GM12878 (cell line): ENCODE results near the gene EML3. TPM values are rescaled to one million over a fixed set of nuclear protein-coding genes. Genes with fewer than 3 reads are reported as not detected.

Experiments used
- ATAC-seq: fragments of 200-7000 bp; cut with Tn5 transposase; 3 replicates; pipeline ENCODE4 v1.9.1; 2020; ENCODE audit warnings: mild to moderate bottlenecking, moderate library complexity
- BruUV-seq: library from RNA; stranded (reverse); fragments of 400-500 nt; replicated peaks from 2 replicates; lab custom pipeline; 2021; lab: Mats Ljungman, UMichigan
- CTCF ChIA-PET: fragments of 300-600 bp; sonication (Branson Sonifier 250); formaldehyde crosslinking; extraction: SDS; loops from one replicate; lab custom pipeline; 2021; ENCODE audit warnings: inconsistent platforms; lab: Yijun Ruan, JAX
- POLR2A ChIA-PET: fragments of 350-600 bp; formaldehyde crosslinking; extraction: SDS; loops from one replicate; lab custom pipeline; 2021; ENCODE audit warnings: inconsistent platforms; lab: Charles Lee
- RAD21 ChIA-PET: fragments of 300-600 bp; sonication (Branson Sonifier 250); formaldehyde crosslinking; loops from one replicate; lab custom pipeline; 2023; ENCODE audit warnings: antibody characterized with exemption; ENCODE audit not compliant: unreplicated experiment; lab: Charles Lee
- SMC1A ChIA-PET: fragments of 300-600 bp; sonication (Branson Sonifier 250); formaldehyde crosslinking; loops from one replicate; lab custom pipeline; 2023; ENCODE audit not compliant: unreplicated experiment, uncharacterized antibody; lab: Charles Lee
- DNase-seq: peaks from one replicate; pipeline ENCODE4 v3.0.0-alpha.2; 2011; ENCODE audit warnings: low read depth, low spot score
- FAIRE-seq: peaks from 3 replicates; lab custom pipeline; 2011; peaks lifted over from hg19 to GRCh38; lab: Jason Lieb, UNC
- H2AFZ ChIP-seq: 2 replicates; pipeline ENCODE4 v1.6.0; 2011; ENCODE audit warnings: low read depth, low read length, control low read depth; ENCODE audit not compliant: control insufficient read depth
- H3K27ac ChIP-seq: 2 replicates; pipeline ENCODE4 v1.5.1; 2011; ENCODE audit warnings: control low read depth; ENCODE audit not compliant: control insufficient read depth, insufficient read depth
- H3K27me3 ChIP-seq, 2 experiments: replicated peaks in 1 of 2; 2 replicates each; pipeline versions ENCODE4 v1.6.0 to v1.6.1; 2011; ENCODE audit warnings: low read length in 1 of 2; ENCODE audit not compliant: control insufficient read depth in 2 of 2, insufficient read depth in 2 of 2
- H3K36me3 ChIP-seq, 2 experiments: 2 replicates each; pipeline ENCODE4 v1.5.1; 2011; ENCODE audit warnings: low read length in 1 of 2; ENCODE audit not compliant: control insufficient read depth in 2 of 2, insufficient read depth in 2 of 2
- H3K4me1 ChIP-seq: 2 replicates; pipeline ENCODE4 v1.6.1; 2011; ENCODE audit warnings: mild to moderate bottlenecking, low read length, moderate library complexity, mixed read lengths; ENCODE audit not compliant: control insufficient read depth, insufficient read depth
- H3K4me2 ChIP-seq: 2 replicates; pipeline ENCODE4 v1.6.0; 2011; ENCODE audit warnings: control low read depth; ENCODE audit not compliant: control insufficient read depth, insufficient read depth
- H3K4me3 ChIP-seq: fragments of 200-600 bp; sonication (generic); 2 replicates; pipeline ENCODE4 v1.5.1; 2016
- H3K79me2 ChIP-seq: 2 replicates; pipeline ENCODE4 v1.6.0; 2011; ENCODE audit warnings: low read length; ENCODE audit not compliant: control insufficient read depth, insufficient read depth
- H3K9ac ChIP-seq: 2 replicates; pipeline ENCODE4 v1.8.0; 2011; ENCODE audit warnings: low read length, control low read depth, mixed read lengths; ENCODE audit not compliant: control insufficient read depth, insufficient read depth
- H3K9me3 ChIP-seq: replicated peaks from 3 replicates; pipeline ENCODE4 v1.5.1; 2011; ENCODE audit warnings: mild to moderate bottlenecking, low read length; ENCODE audit not compliant: control insufficient read depth, insufficient read depth
- H4K20me1 ChIP-seq: 2 replicates; pipeline ENCODE4 v1.6.0; 2011; ENCODE audit not compliant: control insufficient read depth, insufficient read depth
- EGR1 ChIP-seq, 2 experiments: IDR thresholded peaks; 1 replicate in 1 of 2; 2 replicates in 1 of 2; pipeline ENCODE4 v1.6.1; 2011 to 2012; ENCODE audit warnings: low read depth in 2 of 2, low read length in 2 of 2, borderline replicate concordance in 1 of 2, mild to moderate bottlenecking in 1 of 2, moderate library complexity in 1 of 2
- MXI1 ChIP-seq: fragments of 150-350 bp; IDR thresholded peaks from 2 replicates; pipeline ENCODE4 v1.6.1; 2011; ENCODE audit warnings: low read depth, mild to moderate bottlenecking, inconsistent platforms, low read length, improper control_type of control experiment
- POU2F2 ChIP-seq: IDR thresholded peaks from 3 replicates; pipeline ENCODE4 v1.6.1; 2011; ENCODE audit warnings: low read depth, mild to moderate bottlenecking, low read length, borderline replicate concordance
- RFX5 ChIP-seq: IDR thresholded peaks from 2 replicates; pipeline ENCODE4 v1.6.1; 2011; ENCODE audit warnings: low read depth, low read length, improper control_type of control experiment
- SMAD5 ChIP-seq: IDR thresholded peaks from 2 replicates; pipeline ENCODE4 v1.6.1; 2016; ENCODE audit warnings: antibody characterized with exemption, low read depth
- SMC3 ChIP-seq: IDR thresholded peaks from 2 replicates; pipeline ENCODE4 v1.6.1; 2011; ENCODE audit warnings: low read length, improper control_type of control experiment, borderline replicate concordance
- SUPT20H ChIP-seq: IDR thresholded peaks from 2 replicates; pipeline ENCODE4 v1.6.1; 2011; ENCODE audit warnings: low read depth, mild to moderate bottlenecking, low read length, moderate library complexity, borderline replicate concordance; ENCODE audit not compliant: control insufficient read depth
- WGBS: methylation state at CpG from one replicate; pipeline ENCODE4 v1.1.6; 2016; ENCODE audit warnings: low lambda C conversion rate; ENCODE audit not compliant: insufficient replicate concordance, insufficient coverage; ENCODE audit errors: missing lambda C conversion rate; 5-methylcytosine and 5-hydroxymethylcytosine counted together
- in situ Hi-C: fragments of 300-500 bp; cut with MboI; formaldehyde crosslinking; loops from 9 replicates; pipeline ENCODE4 v1.14.3; 2018; ENCODE audit warnings: mixed read lengths
- intact Hi-C: fragments of 100-400 bp; cut with micrococcal nuclease; formaldehyde crosslinking; loops from one replicate; pipeline ENCODE4 v1.14.2; 2022; ENCODE audit not compliant: unreplicated experiment
- polyA plus RNA-seq, 11 experiments: library from polyadenylated mRNA; depleted of rRNA in 4 of 11; unstranded in 6 of 11; stranded (reverse) in 5 of 11; fragments of >200 nt; fragmentation: Nextera tagmentation in 4 of 11; fragmentation: Illumina TruSeq in 1 of 11; extraction: Ambion mirVana in 4 of 11; extraction: Trizol in 1 of 11; gene quantifications; 1 replicate in 1 of 11; 2 replicates in 10 of 11; pipeline versions ENCODE4 v1.2.1 to v1.2.3, GENCODE V29; 2011 to 2016; ENCODE audit warnings: inconsistent platforms in 2 of 11, missing spikeins in 2 of 11, low read depth in 1 of 11
- total RNA-seq, 4 experiments: library from RNA; depleted of rRNA in 3 of 4; stranded (reverse); fragments of >200 nt in 3 of 4; fragmentation: Illumina TruSeq in 1 of 4; extraction: Trizol in 1 of 4; gene quantifications; 2 replicates each; pipeline versions ENCODE4 v1.2.1 to v1.2.3, GENCODE V29; 2013 to 2021
- TF ChIP-seq, protein P1 (sequence below): IDR thresholded peaks from 2 replicates; pipeline ENCODE4 v1.6.1; 2011; ENCODE audit warnings: low read depth, low read length, improper control_type of control experiment, borderline replicate concordance
- TF ChIP-seq, protein P2 (sequence below): fragments of 450-650 bp; IDR thresholded peaks from 2 replicates; pipeline ENCODE4 v1.6.1; 2017; ENCODE audit warnings: mild to moderate bottlenecking, moderate library complexity
- TF ChIP-seq, protein P3 (sequence below), 3 experiments: IDR thresholded peaks in 2 of 3; conservative IDR thresholded peaks in 1 of 3; 2 replicates each; pipeline ENCODE4 v1.5.1; 2011; ENCODE audit warnings: low read depth in 3 of 3, low read length in 3 of 3, mild to moderate bottlenecking in 3 of 3, control low read depth in 2 of 3, moderate library complexity in 2 of 3, inconsistent platforms in 1 of 3, mixed read lengths in 1 of 3; ENCODE audit not compliant: control insufficient read depth in 2 of 3, insufficient read depth in 1 of 3; ENCODE audit errors: extremely low read depth in 1 of 3

The EML3 gene
- total and polyA plus RNA-seq, 10 of the 15 experiments (the other 5 are each of a cell fraction or from before 2014, with no cell fraction given): 0.58 to 82.5 (median 24.8) TPM

DNA sequence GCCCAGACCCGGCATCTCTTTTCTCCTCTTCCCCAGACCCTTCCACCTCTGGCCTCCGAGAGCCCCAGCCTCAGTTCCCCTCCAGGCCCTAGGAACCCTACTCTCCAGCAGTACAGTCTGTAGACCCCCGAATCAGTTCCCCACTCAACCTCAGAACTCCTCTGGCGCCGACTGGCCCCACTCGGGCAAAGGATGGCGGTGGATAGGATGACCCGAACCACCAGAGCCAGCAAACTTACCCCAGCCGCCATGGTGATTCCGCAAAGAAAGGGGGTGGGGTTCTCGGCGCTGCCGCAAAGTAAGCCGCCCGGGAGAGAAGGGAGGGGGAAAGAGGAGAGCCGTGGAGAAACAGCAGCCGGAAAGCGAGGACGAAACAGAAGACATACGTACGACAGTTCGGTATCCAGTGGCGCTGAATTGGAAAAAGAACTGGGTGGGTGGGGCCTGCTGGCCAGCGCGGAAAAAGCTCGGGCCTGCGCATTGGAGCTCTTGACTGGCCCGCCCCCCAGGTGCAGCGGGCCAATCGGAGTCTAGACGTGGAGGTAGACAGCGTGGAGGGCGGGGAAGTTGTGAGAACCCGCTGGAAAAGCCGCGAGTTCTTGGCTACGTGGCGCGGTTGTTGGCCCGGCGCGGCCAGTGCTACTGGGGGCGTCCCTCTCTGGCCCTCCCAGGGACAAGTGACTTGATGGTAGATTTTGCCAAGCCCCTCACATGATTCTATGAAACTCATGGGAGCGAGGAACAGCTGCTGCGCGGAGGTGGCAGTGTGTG, 38.8 kb downstream of the EML3 start, which contains the start of gene EEF1G:
Gene EEF1G, minus strand, starts transcription at position 300 of the 771 bp plus-strand sequence. Its CDS starts 49 bp downstream, at position 251.
- intact Hi-C loops (no loop called here), in situ Hi-C loops (no loop called here)
- POLR2A ChIA-PET: interaction anchor here (0.5 to 5.0 kb wide), 28 partner anchors 9 to 197 kb away, joined by 3 to 37 read pairs (median 5); partner anchors contain the start of genes B3GAT3, C11orf98, CSKMT and HNRNPUL2
- peak; percentile 99 for DNase-seq
- ATAC-seq: peak; percentile 96
- peak within 1 kb of the TSS; percentile 99 for H3K4me3 ChIP-seq
- H3K9me3 ChIP-seq: no peaks in the 10 kb centered on the region
- H3K4me2 ChIP-seq: peak within 1 kb of the TSS; percentile 99
- FAIRE-seq: peak; percentile 99
- RAD21 ChIA-PET: interaction anchor here (0.7 to 3.3 kb wide), 18 partner anchors 9 to 197 kb away, joined by 3 to 27 read pairs (median 4); partner anchors contain the start of genes AHNAK, B3GAT3, C11orf98 and CSKMT
- SMC1A ChIA-PET: interaction anchor here (0.6 to 2.2 kb wide), 9 partner anchors 14 to 465 kb away, joined by 3 to 14 read pairs (median 4); partner anchors contain the start of gene TUT1
- H2AFZ ChIP-seq: peak within 1 kb of the TSS; percentile 88
- WGBS: under 1% methylated on average over 39 of the region's 46 CpGs
- peak within 1 kb of the TSS; percentile 98 for H3K9ac ChIP-seq
- H3K27ac ChIP-seq: peak within 1 kb of the TSS; percentile 93
- CTCF ChIA-PET: interaction anchor here (0.6 to 3.9 kb wide), 12 partner anchors 14 to 196 kb away, joined by 3 to 27 read pairs (median 4); partner anchors contain the start of genes HNRNPUL2 and TUT1
- H3K36me3 ChIP-seq: peaks cover 16 to 38% of the 10 kb centered on the region in 2 experiments
- peaks cover 56% of the 10 kb centered on the region for H3K79me2 ChIP-seq
- H3K4me1 ChIP-seq: peaks cover 24% of the 10 kb centered on the region
- no peaks in the 10 kb centered on the region for H3K27me3 ChIP-seq
- no peaks in the 10 kb centered on the region for H4K20me1 ChIP-seq
- BruUV-seq: no TSS peak
- TF ChIP-seq, protein P1, sequence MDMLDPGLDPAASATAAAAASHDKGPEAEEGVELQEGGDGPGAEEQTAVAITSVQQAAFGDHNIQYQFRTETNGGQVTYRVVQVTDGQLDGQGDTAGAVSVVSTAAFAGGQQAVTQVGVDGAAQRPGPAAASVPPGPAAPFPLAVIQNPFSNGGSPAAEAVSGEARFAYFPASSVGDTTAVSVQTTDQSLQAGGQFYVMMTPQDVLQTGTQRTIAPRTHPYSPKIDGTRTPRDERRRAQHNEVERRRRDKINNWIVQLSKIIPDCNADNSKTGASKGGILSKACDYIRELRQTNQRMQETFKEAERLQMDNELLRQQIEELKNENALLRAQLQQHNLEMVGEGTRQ: no peak
- TF ChIP-seq SUPT20H: no peak
- TF ChIP-seq, protein P2, sequence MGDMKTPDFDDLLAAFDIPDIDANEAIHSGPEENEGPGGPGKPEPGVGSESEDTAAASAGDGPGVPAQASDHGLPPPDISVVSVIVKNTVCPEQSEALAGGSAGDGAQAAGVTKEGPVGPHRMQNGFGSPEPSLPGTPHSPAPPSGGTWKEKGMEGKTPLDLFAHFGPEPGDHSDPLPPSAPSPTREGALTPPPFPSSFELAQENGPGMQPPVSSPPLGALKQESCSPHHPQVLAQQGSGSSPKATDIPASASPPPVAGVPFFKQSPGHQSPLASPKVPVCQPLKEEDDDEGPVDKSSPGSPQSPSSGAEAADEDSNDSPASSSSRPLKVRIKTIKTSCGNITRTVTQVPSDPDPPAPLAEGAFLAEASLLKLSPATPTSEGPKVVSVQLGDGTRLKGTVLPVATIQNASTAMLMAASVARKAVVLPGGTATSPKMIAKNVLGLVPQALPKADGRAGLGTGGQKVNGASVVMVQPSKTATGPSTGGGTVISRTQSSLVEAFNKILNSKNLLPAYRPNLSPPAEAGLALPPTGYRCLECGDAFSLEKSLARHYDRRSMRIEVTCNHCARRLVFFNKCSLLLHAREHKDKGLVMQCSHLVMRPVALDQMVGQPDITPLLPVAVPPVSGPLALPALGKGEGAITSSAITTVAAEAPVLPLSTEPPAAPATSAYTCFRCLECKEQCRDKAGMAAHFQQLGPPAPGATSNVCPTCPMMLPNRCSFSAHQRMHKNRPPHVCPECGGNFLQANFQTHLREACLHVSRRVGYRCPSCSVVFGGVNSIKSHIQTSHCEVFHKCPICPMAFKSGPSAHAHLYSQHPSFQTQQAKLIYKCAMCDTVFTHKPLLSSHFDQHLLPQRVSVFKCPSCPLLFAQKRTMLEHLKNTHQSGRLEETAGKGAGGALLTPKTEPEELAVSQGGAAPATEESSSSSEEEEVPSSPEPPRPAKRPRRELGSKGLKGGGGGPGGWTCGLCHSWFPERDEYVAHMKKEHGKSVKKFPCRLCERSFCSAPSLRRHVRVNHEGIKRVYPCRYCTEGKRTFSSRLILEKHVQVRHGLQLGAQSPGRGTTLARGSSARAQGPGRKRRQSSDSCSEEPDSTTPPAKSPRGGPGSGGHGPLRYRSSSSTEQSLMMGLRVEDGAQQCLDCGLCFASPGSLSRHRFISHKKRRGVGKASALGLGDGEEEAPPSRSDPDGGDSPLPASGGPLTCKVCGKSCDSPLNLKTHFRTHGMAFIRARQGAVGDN: no peak; the same call in 1 of the 2 replicates
- TF ChIP-seq, protein P3, sequence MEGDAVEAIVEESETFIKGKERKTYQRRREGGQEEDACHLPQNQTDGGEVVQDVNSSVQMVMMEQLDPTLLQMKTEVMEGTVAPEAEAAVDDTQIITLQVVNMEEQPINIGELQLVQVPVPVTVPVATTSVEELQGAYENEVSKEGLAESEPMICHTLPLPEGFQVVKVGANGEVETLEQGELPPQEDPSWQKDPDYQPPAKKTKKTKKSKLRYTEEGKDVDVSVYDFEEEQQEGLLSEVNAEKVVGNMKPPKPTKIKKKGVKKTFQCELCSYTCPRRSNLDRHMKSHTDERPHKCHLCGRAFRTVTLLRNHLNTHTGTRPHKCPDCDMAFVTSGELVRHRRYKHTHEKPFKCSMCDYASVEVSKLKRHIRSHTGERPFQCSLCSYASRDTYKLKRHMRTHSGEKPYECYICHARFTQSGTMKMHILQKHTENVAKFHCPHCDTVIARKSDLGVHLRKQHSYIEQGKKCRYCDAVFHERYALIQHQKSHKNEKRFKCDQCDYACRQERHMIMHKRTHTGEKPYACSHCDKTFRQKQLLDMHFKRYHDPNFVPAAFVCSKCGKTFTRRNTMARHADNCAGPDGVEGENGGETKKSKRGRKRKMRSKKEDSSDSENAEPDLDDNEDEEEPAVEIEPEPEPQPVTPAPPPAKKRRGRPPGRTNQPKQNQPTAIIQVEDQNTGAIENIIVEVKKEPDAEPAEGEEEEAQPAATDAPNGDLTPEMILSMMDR (IDR thresholded peaks at IDR 0.05 in 2 of 3, conservative IDR thresholded peaks at IDR 0.05 in 1 of 3; ENCODE audit: control insufficient read depth in 2 of 3, extremely low read depth in 1 of 3, insufficient read depth in 1 of 3, low read depth in 3 of 3, low read length in 3 of 3): no peak
- TF ChIP-seq RFX5: no peak
- peak; percentile 68; the same call in 2 of the 3 replicates for TF ChIP-seq POU2F2
- TF ChIP-seq EGR1 (IDR thresholded peaks at IDR 0.05; ENCODE audit: borderline replicate concordance in 1 of 2, low read depth in 2 of 2, low read length in 2 of 2): no peak
- TF ChIP-seq SMAD5: 0 out of 2 replicates have a peak, but pooled peaks have one; percentile 72
- peak; percentile 81 for TF ChIP-seq MXI1
- TF ChIP-seq SMC3: no peak
